Inflammatory macrophage treated with lipopolysaccharide for 4 hours (primary cell): ENCODE results near the gene MAPK8IP1.

Source experiments
- DNase-seq: peaks from one replicate; pipeline ENCODE4 v3.0.0-alpha.2; 2020

Gene MAPK8IP1

GRCh38 chr11:45913514-45913913 is 28.1 kb downstream of the MAPK8IP1 start:
- DNase-seq = no peak

GRCh38 chr11:45913942-45914635 is 28.6 kb downstream of the MAPK8IP1 start:
- DNase-seq = no peak

- no peak for DNase-seq
Observed at GRCh38 chr11:45915446-45915845, 30.0 kb downstream of the MAPK8IP1 start.

- no peak for DNase-seq
Observed at GRCh38 chr11:45917286-45917622, 31.8 kb downstream of the MAPK8IP1 start.

DNA sequence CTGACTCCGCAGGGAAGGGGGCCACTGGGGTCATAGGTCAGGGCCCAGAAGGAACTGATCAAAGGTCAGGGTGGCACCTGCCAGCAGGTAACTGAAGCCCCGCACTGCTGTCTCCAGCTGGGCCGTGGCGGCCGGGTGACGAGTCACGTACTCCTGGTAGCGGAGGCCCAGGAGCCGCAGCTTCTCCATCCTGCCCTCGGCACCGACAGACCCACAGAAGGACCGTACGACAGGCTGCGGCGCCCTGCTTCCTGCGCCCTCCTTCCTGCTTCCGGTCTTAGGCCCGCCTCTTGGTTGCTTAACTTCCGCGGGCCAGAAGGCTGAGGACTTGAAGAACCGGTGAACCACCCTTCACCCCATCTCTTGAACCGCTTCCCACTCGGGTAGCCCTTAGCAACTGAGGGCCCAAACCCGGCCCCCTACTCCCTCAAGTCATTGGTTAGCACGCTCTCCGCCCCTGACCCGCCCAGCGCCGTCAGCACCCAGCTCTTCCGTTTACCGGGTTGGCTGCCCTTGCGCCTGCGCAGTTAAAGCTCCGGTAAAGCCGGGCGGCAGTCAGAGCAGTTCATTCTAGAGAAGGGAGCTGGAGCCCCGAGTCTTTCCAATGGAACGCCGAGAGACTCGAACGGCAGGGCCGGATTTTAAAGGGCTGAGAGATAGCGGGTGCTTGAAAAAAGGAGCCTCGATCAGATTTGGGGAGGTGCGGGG is 32.3 kb downstream of the MAPK8IP1 start, which contains the start of gene PEX16:
Gene PEX16 (minus strand): TSS at position 255 of the 708 bp plus-strand sequence. CDS start 66 bp downstream, at position 189.
- DNase-seq = peak; percentile 99

DNA sequence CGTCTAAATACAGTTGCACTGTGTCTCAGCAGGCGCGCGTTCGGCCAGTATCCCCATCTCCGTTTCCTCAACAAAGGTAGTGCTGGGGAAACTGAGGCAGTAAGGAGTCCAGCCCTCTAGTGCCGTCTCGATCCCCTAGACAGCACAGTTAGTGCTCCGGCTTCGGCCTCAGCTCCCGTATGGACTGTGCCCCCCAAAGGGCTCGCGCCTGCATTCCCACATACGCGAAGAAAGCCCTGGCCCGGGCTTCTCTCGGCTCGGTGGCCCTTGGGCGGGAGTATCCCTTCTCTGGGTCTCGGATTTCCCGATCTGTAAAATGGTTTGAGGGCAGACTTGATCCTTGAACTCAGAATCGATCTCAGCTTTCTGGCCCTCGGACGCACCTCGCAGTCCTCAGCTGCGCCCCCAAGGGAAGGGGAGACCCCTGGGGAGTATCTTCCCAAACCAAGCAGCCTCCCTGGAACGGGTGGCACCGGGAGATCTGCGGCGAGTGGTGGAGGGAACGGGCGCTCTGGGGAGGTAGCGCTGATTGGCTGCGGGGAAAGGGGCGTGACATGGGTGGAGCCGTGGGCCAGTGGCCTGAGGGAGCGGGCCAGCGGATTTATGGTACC is 33.0 kb downstream of the MAPK8IP1 start:
- peak; percentile 79 for DNase-seq

DNA sequence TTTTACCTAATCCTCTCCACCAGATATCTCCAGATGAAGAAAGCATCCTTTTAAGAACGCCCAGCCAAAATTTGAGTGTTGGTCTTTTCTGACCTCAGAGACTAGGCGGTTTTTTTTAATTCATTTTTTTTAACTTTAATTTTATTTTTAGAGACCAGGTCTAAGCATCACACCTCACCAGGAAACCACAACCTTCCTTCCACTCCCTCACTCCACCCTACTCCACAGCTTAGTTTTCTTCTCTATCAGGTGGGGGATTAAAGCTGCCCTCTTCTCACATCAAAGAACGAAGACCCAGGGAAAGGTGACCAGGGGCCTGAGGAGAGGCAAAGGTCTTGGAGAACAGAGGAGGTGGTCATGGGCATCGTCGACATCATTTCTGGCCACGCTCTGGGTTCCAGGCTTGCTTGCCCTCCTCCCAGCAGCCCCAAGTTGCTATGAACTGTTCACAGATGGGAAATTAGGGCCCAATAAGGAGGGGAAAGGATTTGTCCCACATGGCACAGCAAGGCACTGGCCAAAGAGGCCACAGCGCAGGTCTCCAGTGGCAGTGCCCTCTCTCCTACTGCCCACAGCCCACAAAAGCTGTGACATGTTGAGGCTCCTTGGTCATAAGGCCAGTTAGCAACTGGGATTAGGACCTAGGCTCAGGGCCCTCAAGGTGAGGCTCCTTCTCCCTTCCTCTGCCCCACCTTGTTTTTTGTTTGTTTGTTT is 33.7 kb downstream of the MAPK8IP1 start:
- DNase-seq = no peak

GRCh38 chr11:45919806-45920530 is 34.5 kb downstream of the MAPK8IP1 start:
- no peak for DNase-seq

GRCh38 chr11:45920531-45921477 is 35.4 kb downstream of the MAPK8IP1 start:
- no peak for DNase-seq

DNA sequence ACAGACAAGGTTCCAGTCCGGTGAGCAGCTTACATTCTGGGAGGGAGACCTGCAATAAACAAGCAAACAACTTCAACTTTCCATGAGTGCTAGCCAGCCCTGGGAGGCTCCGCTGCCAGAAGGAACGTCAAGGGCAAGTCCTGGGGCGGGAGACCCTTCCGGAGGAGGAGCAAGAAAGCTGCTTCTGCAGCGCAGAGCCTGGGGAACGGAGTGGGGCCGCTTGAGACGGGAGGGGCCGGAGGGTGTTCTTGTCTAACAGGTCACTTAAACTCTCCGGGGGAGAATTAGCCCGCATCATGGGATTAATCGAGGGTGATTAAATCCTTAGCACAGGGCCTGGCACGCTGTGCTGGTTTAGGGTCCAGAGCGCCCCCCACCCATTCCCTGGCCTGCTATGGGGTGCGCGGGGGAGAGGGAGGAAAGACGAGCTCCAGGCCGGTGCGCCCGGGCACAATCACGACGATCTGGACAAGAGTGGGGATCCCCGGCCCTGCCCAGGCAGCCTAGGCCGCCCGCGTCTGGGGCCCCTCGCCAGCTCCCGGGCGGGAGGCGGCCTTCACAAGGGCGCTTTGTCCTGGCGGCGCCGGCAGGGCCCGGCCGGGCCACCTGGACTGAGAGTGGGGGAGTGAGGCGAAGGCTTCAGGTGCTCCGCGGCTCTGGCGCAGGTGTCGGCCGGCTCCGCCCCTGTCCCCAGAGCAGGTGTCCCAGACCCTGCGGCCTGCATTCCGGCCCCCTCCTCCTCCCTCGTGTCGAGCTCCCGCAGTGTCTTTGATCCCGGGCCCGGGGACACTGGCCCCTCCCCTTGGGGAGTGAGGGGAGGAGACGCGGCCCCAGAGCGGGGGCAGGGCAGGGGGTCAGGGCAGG is 36.3 kb downstream of the MAPK8IP1 start:
- no peak for DNase-seq

GRCh38 chr11:45922425-45923082 is 37.1 kb downstream of the MAPK8IP1 start, which contains the start of gene LARGE2:
LARGE2 (plus strand) TSS chr11:45922656; CDS start chr11:45922883, 227 bp downstream.
- DNase-seq = no peak

- no peak for DNase-seq
Observed at GRCh38 chr11:45924036-45924915, 38.8 kb downstream of the MAPK8IP1 start.

GRCh38 chr11:45924927-45925326 is 39.5 kb downstream of the MAPK8IP1 start:
- DNase-seq = no peak

GRCh38 chr11:45925550-45925949 is 40.1 kb downstream of the MAPK8IP1 start:
- no peak for DNase-seq

GRCh38 chr11:45926001-45926401 is 40.5 kb downstream of the MAPK8IP1 start:
- no peak for DNase-seq

DNA sequence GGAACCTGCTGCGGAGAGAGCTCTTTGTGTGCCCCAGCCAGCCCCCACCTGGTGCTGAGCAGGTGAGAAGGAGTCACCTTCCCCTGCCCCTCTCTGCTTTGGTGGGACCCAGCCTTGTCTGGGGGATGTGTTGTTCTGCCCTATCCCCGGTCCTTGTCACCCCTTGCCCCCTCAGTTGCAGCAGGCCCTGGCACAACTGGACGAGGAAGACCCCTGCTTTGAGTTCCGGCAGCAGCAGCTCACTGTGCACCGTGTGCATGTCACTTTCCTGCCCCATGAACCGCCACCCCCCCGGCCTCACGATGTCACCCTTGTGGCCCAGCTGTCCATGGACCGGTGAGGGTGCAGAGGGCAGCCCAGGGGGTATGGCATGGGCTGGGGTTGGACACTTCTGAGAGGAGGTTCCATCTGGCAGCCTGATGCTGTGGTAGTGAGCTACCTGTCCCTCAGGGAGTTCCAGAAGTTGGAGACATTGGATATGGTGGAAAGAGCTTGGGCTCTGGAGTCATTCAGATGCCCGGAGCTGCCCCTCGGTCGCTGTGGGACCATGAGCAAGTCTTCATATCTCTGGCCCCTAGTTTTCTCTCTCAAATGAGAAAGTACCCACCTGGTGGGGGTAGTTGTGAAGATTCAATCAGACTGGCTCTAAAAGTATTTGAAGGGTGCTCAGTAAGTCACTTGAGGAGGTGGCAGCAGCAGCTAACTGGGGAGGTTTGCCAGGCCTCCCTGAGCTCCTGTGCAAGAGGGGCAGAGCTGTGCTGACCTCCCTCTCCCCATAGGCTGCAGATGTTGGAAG is 41.3 kb downstream of the MAPK8IP1 start:
- no peak for DNase-seq

DNA sequence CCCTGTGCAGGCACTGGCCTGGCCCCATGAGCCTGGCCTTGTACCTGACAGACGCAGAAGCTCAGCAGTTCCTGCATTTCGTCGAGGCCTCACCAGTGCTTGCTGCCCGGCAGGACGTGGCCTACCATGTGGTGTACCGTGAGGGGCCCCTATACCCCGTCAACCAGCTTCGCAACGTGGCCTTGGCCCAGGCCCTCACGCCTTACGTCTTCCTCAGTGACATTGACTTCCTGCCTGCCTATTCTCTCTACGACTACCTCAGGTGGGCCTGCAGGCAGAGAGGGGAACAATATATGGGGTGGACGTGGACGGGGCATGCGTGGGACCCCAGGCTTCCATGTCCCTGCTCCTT is 41.9 kb downstream of the MAPK8IP1 start:
- no peak for DNase-seq
